Tibial nerve (tissue), 4 donors: Measurements from ENCODE around the gene FBXW11. TPM values are rescaled to one million over a fixed set of nuclear protein-coding genes. Genes with fewer than 3 reads are reported as not detected.
"Not testable (repeated sequence)": the region's sequence is repeated elsewhere in the genome, so short reads cannot be mapped to it uniquely, and the experiment has no call there.

Experiments used
- DNase-seq, 2 donors: peaks; one replicate each; pipeline ENCODE4 v3.0.0-alpha.2; 2019; ENCODE audit warnings: low spot score in 2 of 2
- H3K27ac ChIP-seq, 4 donors: fragments of 200-600 bp; sonication (generic) in 3 of 4; one replicate each; pipeline ENCODE4 v1.5.1; 2017 to 2019; ENCODE audit warnings: mild to moderate bottlenecking in 1 of 4
- H3K27me3 ChIP-seq, 2 donors: fragments of 200-600 bp; sonication (generic) in 1 of 2; one replicate each; pipeline versions ENCODE4 v1.5.1 to v1.6.0; 2017 to 2019
- H3K36me3 ChIP-seq, 3 donors: fragments of 200-600 bp; sonication (generic); one replicate each; pipeline ENCODE4 v1.5.1; 2018 to 2019
- H3K4me1 ChIP-seq, 4 donors: fragments of 200-600 bp; sonication (generic) in 3 of 4; one replicate each; pipeline ENCODE4 v1.5.1; 2017 to 2019
- H3K4me3 ChIP-seq, 4 donors: fragments of 200-600 bp; sonication (generic) in 3 of 4; one replicate each; pipeline ENCODE4 v1.5.1; 2017 to 2019; ENCODE audit warnings: mild to moderate bottlenecking in 1 of 4, moderate library complexity in 1 of 4
- H3K9me3 ChIP-seq, 4 donors: fragments of 200-600 bp; sonication (generic) in 3 of 4; one replicate each; pipeline ENCODE4 v1.5.1; 2017 to 2019
- EP300 ChIP-seq, 2 donors: sonication (generic); formaldehyde crosslinking; IDR thresholded peaks; one replicate each; pipeline ENCODE4 v1.6.1; 2017; ENCODE audit warnings: antibody characterized with exemption in 2 of 2, mild to moderate bottlenecking in 1 of 2
- POLR2A ChIP-seq, 2 donors: fragments of 450-650 bp; IDR thresholded peaks; one replicate each; pipeline ENCODE4 v1.6.1; 2017; ENCODE audit warnings: antibody characterized with exemption in 2 of 2, mild to moderate bottlenecking in 2 of 2, moderate library complexity in 2 of 2
- WGBS, 2 donors: methylation state at CpG; one replicate each; pipeline ENCODE4 v1.1.5; 2018; 5-methylcytosine and 5-hydroxymethylcytosine counted together
- total RNA-seq, 4 donors: library from RNA; depleted of rRNA; stranded (reverse); fragments of >200 nt; gene quantifications; one replicate each; pipeline ENCODE4 v1.1.0, GENCODE V29; 2016
- TF ChIP-seq, protein P1 (sequence below), 5 experiments: fragments of 200-600 bp in 3 of 5; fragments of 450-650 bp in 2 of 5; sonication (generic) in 3 of 5; IDR thresholded peaks; one replicate each; pipeline ENCODE4 v1.5.1; 2016 to 2019; ENCODE audit warnings: antibody characterized with exemption in 5 of 5, mild to moderate bottlenecking in 3 of 5, moderate library complexity in 2 of 5

The FBXW11 gene
- total RNA-seq, 4 donors from 2014 or later, result 49.2 to 96.4 (median 73.4) TPM

DNA sequence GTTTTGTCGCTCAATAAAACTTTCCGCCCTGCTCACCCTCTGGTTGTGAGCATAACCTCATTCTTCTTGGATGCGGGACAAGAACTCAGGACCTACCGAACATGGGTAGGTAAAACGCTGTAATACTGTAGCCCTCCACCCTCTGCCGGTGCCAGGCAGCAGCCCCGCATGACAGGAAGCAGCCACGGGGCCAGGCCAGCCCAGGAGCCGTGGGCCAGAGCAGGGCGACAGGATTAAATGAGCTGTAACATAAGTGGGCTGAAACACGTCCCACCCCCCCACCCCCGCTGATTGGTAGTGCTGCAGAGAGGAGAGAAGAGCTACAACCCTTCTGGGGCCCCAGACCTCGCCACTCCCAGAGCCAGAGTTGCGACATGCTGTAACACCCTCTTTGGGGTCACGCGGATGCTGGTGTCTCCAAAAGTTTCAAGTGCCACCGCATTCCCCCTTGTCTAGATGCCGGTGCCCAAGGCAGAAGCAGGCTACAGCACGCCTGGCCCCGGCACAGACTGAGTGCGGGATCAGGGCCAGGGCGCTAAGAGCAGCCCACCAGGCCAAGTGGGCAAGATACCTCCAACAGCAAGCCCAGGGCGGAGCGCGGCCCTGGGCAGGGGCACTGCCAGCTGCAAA is 81.8 kb downstream of the FBXW11 start:
- Histone ChIP-seq H3K4me1 (peaks cover 0 to 25% (median 0%) of the 10 kb centered on the region in 4 donors), H3K9me3 (no peaks in the 10 kb centered on the region), H3K27ac (no peak overlapping the region), H3K27me3 (no peaks in the 10 kb centered on the region), H3K36me3 (no peaks in the 10 kb centered on the region), H3K4me3 (no peak overlapping the region)
- TF ChIP-seq, protein P1, sequence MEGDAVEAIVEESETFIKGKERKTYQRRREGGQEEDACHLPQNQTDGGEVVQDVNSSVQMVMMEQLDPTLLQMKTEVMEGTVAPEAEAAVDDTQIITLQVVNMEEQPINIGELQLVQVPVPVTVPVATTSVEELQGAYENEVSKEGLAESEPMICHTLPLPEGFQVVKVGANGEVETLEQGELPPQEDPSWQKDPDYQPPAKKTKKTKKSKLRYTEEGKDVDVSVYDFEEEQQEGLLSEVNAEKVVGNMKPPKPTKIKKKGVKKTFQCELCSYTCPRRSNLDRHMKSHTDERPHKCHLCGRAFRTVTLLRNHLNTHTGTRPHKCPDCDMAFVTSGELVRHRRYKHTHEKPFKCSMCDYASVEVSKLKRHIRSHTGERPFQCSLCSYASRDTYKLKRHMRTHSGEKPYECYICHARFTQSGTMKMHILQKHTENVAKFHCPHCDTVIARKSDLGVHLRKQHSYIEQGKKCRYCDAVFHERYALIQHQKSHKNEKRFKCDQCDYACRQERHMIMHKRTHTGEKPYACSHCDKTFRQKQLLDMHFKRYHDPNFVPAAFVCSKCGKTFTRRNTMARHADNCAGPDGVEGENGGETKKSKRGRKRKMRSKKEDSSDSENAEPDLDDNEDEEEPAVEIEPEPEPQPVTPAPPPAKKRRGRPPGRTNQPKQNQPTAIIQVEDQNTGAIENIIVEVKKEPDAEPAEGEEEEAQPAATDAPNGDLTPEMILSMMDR (IDR thresholded peaks at IDR 0.05), result no peak
- TF ChIP-seq POLR2A (IDR thresholded peaks at IDR 0.05) (no peak), EP300 (IDR thresholded peaks at IDR 0.05) (no peak)
- no peak for DNase-seq
- 95 to 97% methylated on average over 22 to 25 of the region's 25 CpGs for WGBS, 2 donors

DNA sequence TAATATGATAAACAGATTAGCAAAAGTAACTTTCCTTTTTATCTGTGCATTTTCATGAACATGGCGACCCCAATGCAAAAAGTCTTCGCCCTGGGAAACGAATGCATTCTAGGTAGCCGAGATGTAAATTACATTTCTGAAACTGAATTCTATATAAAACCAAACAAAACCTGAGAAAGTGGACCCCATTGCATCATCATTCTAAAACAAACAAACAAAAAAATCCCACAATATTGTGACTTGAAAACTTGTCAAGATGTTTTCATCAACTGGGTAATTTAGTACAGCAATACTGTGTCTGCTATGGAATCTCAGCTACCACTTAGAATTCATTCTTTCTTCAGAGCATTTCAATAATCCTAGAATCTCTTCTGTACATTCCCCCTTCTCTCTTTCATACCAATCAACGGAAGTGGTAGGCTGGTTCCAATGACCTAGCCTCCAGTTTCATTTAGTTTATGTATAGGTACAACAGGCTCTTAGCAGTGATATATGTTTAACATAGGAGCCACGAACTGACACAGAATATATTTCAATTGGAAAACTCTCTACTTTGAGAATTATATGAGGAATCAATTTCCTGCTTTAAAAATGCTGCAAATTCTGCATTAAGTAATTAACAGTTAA is 85.6 kb downstream of the FBXW11 start:
- H3K9me3 ChIP-seq, result no peaks in the 10 kb centered on the region
- no peak for DNase-seq
- peaks cover 0 to 45% (median 0%) of the 10 kb centered on the region in 4 donors for H3K4me1 ChIP-seq
- no peak for TF ChIP-seq EP300 (IDR thresholded peaks at IDR 0.05)
- TF ChIP-seq, protein P1 (IDR thresholded peaks at IDR 0.05), result no peak
- TF ChIP-seq POLR2A (IDR thresholded peaks at IDR 0.05), result no peak
- no peaks in the 10 kb centered on the region for H3K27me3 ChIP-seq
- no peak overlapping the region for H3K27ac ChIP-seq
- 88 to 89% methylated on average over 6 of the region's 6 CpGs for WGBS, 2 donors
- H3K4me3 ChIP-seq, result no peak overlapping the region
- H3K36me3 ChIP-seq, result no peaks in the 10 kb centered on the region

DNA sequence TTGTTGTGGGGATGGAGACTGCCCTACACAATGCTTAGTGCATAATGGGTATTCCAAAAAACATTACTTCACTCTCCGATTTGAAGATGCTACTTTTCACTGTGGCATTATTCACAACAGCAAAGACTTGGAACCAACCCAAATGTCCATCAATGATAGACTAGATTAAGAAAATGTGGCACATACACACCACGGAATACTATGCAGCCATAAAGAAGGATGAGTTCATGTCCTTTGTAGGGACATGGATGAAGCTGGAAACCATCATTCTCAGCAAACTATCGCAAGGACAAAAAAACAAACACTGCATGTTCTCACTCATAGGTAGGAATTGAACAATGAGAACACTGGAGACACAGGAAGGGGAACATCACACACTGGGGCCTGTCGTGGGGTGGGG is 90.7 kb downstream of the FBXW11 start:
- H3K27me3 ChIP-seq, DNase-seq, H3K27ac ChIP-seq, H3K4me3 ChIP-seq, H3K9me3 ChIP-seq, H3K36me3 ChIP-seq: not testable (repeated sequence)
- 88 to 93% methylated on average over 4 of the region's 4 CpGs for WGBS, 2 donors
- H3K4me1 ChIP-seq, result peaks cover 0 to 61% (median 11%) of the 10 kb centered on the region in 4 donors

DNA sequence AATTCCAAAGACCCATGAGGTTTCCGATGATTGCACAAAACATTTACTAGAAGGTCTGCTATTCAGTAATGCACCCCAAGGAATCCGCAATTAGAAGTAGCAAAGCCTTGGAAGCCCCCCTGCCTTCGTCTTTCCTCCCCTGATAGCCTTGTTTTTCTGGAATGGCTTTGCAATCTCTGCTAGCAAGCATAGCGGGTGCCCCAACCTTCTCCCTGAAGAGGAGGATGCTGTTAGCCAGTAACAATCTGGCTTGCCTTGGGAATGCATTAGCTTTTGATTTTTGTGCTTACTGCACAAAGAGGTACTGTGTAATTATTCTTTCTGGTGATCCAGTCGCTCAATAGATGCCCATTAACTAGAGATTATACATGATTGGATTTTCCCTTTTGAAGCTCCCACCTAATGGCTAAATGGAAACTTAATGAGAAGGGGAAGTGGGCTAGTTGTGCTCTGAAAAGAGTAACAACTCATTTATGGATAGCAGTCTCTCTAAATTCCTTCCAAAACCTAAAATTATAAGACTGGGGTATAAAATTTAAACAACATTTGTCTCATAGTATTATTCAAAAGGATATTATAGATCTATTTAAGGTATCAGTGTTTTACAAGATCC is 91.6 kb downstream of the FBXW11 start:
- Histone ChIP-seq H3K27me3 (no peaks in the 10 kb centered on the region), H3K4me1 (peaks cover 0 to 57% (median 11%) of the 10 kb centered on the region in 4 donors)
- WGBS, 2 donors, result 69 to 70% methylated on average over 5 of the region's 5 CpGs

DNA sequence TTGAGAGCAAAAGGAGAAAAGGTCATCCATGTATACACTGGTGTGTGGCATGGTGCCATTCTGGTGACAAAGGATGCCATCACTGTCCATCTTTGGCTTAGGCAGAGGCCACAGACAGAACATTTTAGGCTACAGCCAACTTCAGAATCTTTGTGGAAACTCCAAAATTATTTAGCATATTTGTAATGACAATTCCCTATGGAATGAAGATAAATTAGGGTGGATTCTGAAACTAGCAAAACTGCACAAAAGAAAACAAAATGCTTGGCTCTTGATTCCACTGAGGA is 92.5 kb downstream of the FBXW11 start:
- Histone ChIP-seq H3K27me3 (no peaks in the 10 kb centered on the region), H3K4me3 (no peak overlapping the region), H3K4me1 (peaks cover 0 to 54% (median 11%) of the 10 kb centered on the region in 4 donors), H3K9me3 (no peaks in the 10 kb centered on the region), H3K36me3 (peaks cover 0 to 5% (median 0%) of the 10 kb centered on the region in 3 donors), H3K27ac (no peak overlapping the region)
- DNase-seq, result no peak
- TF ChIP-seq, protein P1 (IDR thresholded peaks at IDR 0.05), result no peak
- TF ChIP-seq EP300 (IDR thresholded peaks at IDR 0.05), result no peak
- TF ChIP-seq POLR2A (IDR thresholded peaks at IDR 0.05), result no peak

More for the DNA sequence above, 91.6 kb downstream of the FBXW11 start:
- TF ChIP-seq, protein P1 (IDR thresholded peaks at IDR 0.05), result no peak
- TF ChIP-seq EP300 (IDR thresholded peaks at IDR 0.05) (no peak), POLR2A (IDR thresholded peaks at IDR 0.05) (no peak)
- Histone ChIP-seq H3K4me3 (no peak overlapping the region), H3K9me3 (no peaks in the 10 kb centered on the region), H3K27ac (no peak overlapping the region), H3K36me3 (no peaks in the 10 kb centered on the region)
- no peak for DNase-seq
